Endothelial cell (in vitro differentiated cells): ENCODE results near the gene RIMBP2. TPM values are rescaled to one million over a fixed set of nuclear protein-coding genes. Genes with fewer than 3 reads are reported as not detected.

ENCODE experiments used
- DNase-seq: peaks from one replicate; pipeline ENCODE4 v3.0.0; 2021; ENCODE audit warnings: low spot score
- H3K27ac Mint-ChIP-seq: one replicate; pipeline ENCODE4 v1.8.0; 2021; ENCODE audit warnings: mixed read lengths, inconsistent platforms; ENCODE audit not compliant: unreplicated experiment
- H3K27me3 Mint-ChIP-seq: one replicate; pipeline ENCODE4 v1.8.0; 2021; ENCODE audit warnings: mild to moderate bottlenecking, moderate library complexity, mixed read lengths, inconsistent platforms; ENCODE audit not compliant: unreplicated experiment
- H3K36me3 Mint-ChIP-seq: one replicate; pipeline ENCODE4 v1.8.0; 2021; ENCODE audit warnings: mild to moderate bottlenecking, low read depth, mixed read lengths, inconsistent platforms; ENCODE audit not compliant: unreplicated experiment
- H3K4me1 Mint-ChIP-seq: one replicate; pipeline ENCODE4 v1.8.0; 2021; ENCODE audit warnings: mild to moderate bottlenecking, mixed read lengths, inconsistent platforms; ENCODE audit not compliant: unreplicated experiment
- H3K4me3 Mint-ChIP-seq: one replicate; pipeline ENCODE4 v1.8.0; 2021; ENCODE audit warnings: mild to moderate bottlenecking, mixed read lengths, inconsistent platforms; ENCODE audit not compliant: unreplicated experiment
- H3K9me3 Mint-ChIP-seq: one replicate; pipeline ENCODE4 v1.8.0; 2021; ENCODE audit warnings: mixed read lengths, inconsistent platforms; ENCODE audit not compliant: unreplicated experiment
- CTCF ChIP-seq: fragments of 200-600 bp; sonication (generic); IDR thresholded peaks from one replicate; pipeline ENCODE4 v1.5.0; 2021; ENCODE audit warnings: antibody characterized with exemption; ENCODE audit not compliant: unreplicated experiment
- total RNA-seq: library from RNA; stranded (reverse); fragmentation: NEBNext Ultra II Directional; extraction: Animal tissue kit (Norgen Biotek cat#: 25700); gene quantifications from one replicate; pipeline ENCODE4 v1.2.1, GENCODE V29; 2021; ENCODE audit not compliant: unreplicated experiment

The RIMBP2 gene
- total RNA-seq, 1 donor from 2014 or later = 1.4 TPM

DNA sequence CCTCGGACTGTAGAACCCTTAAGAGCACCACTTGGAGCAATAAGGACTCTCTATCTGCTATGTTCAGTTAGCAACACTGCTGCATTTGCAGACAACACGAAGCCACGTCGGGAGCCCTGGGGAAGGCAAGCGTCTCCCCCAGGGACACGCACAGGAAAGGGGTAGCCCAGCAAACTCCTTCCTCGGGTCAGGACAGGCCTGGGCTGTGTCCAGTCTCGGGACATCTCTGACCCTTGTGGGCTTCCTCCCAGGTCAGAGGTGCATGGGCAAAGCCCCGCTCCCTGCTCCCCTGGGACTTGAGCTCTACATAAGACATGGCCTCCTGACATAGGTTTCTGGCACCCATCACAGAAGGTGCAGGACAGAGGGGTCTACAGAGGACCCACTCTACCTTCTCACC lies 258.9 kb downstream of the RIMBP2 start:
- Mint-ChIP-seq H3K27me3 (peaks cover 15% of the 10 kb centered on the region), H3K4me3 (no peak overlapping the region), H3K36me3 (no peaks in the 10 kb centered on the region), H3K4me1 (no peaks in the 10 kb centered on the region), H3K9me3 (peaks cover 5% of the 10 kb centered on the region), H3K27ac (no peak overlapping the region)
- TF ChIP-seq CTCF = no peak
- no peak for DNase-seq

DNA sequence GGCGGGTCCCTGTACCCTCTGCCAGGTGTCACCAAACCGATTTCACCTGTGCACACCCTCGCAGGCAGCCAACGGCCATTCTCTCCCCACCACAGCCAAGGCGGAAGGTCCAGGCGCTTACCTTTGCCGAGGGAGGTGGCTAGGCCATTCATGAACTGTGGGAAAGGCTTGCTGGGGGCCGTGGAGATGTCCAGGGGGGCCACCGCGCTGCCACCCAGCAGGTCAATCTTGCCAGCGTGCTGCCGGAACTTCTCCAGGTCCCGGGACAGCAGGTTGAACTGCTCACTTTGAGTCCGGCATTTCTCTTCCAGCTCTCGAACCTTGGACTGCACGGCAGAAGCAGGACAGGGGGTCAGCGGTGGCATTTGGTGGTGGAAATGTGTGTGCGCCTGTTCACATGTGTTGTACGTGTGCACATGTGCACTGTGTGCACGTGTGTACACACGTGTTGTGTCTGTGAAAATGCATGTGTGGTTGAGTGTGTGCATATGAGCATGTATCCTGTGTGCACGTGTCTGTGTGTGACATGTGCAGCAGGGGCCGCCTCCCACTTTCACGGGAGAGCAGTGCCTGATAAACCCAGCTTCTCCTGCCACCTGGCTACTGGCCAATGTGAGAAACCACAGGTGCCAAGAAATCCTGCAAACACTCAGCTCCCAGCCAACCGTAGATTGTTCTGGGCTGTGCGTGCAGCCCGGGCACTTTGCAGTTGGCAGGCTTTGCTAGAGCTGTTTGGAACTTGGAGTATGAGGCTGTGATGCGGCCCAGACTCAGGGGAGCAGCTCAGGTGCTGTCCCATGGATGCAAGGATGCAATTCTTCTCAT lies 259.5 kb downstream of the RIMBP2 start:
- DNase-seq = no peak
- no peak overlapping the region for H3K4me3 Mint-ChIP-seq
- peaks cover 5% of the 10 kb centered on the region for H3K9me3 Mint-ChIP-seq
- TF ChIP-seq CTCF = no peak
- no peaks in the 10 kb centered on the region for H3K36me3 Mint-ChIP-seq
- H3K27me3 Mint-ChIP-seq = peaks cover 11% of the 10 kb centered on the region
- no peak overlapping the region for H3K27ac Mint-ChIP-seq
- no peaks in the 10 kb centered on the region for H3K4me1 Mint-ChIP-seq

- H3K27ac Mint-ChIP-seq = no peak overlapping the region
- H3K27me3 Mint-ChIP-seq = peaks cover 13% of the 10 kb centered on the region
- H3K36me3 Mint-ChIP-seq = peaks cover 3% of the 10 kb centered on the region
- peaks cover 9% of the 10 kb centered on the region for H3K9me3 Mint-ChIP-seq
- TF ChIP-seq CTCF = no peak
- H3K4me1 Mint-ChIP-seq = no peaks in the 10 kb centered on the region
- H3K4me3 Mint-ChIP-seq = no peak overlapping the region
- DNase-seq = no peak
Measured at GRCh38 chr12:130455161-130455560, 260.9 kb downstream of the RIMBP2 start.

- Mint-ChIP-seq H3K36me3 (peaks cover 3% of the 10 kb centered on the region), H3K9me3 (peaks cover 9% of the 10 kb centered on the region), H3K27me3 (peaks cover 13% of the 10 kb centered on the region), H3K4me1 (no peaks in the 10 kb centered on the region), H3K4me3 (peak overlapping the region; percentile 3), H3K27ac (no peak overlapping the region)
- TF ChIP-seq CTCF = no peak
- no peak for DNase-seq
Measured at GRCh38 chr12:130454296-130454695, 261.8 kb downstream of the RIMBP2 start.

DNA sequence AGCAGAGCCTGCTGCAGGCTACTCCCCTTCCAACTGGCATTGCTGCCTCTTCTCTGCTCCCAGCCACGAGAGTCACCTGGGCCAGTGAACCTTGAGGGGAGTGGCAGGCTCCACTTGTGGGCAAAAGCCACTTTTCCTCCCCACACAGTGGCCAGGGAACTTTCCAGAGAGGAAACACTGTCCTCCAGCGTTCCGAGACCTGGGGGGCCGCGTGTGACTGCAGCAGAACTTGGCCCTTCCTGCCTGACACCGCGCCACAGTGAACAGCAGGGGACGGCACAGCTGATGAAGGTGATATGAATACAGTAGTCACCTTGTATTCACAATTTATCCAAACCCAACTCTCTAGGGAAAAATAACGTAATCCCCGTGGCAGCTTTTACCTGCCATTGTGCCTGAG lies 263.6 kb downstream of the RIMBP2 start:
- peaks cover 14% of the 10 kb centered on the region for H3K27me3 Mint-ChIP-seq
- H3K9me3 Mint-ChIP-seq = peaks cover 9% of the 10 kb centered on the region
- TF ChIP-seq CTCF = no peak
- H3K4me1 Mint-ChIP-seq = no peaks in the 10 kb centered on the region
- no peak overlapping the region for H3K27ac Mint-ChIP-seq
- no peak for DNase-seq
- no peak overlapping the region for H3K4me3 Mint-ChIP-seq
- peaks cover 3% of the 10 kb centered on the region for H3K36me3 Mint-ChIP-seq
